Erythroblast (primary cell): Measurements from ENCODE around the gene ADK.

Source experiments
- GATA1 ChIP-seq: IDR thresholded peaks from 2 replicates; pipeline ENCODE4 v1.6.1; 2011; ENCODE audit warnings: low read depth, mild to moderate bottlenecking, control low read depth, low read length, moderate library complexity
- POLR2A ChIP-seq: IDR thresholded peaks from 2 replicates; pipeline ENCODE4 v1.6.1; 2011; ENCODE audit warnings: mild to moderate bottlenecking, low read length

DNA sequence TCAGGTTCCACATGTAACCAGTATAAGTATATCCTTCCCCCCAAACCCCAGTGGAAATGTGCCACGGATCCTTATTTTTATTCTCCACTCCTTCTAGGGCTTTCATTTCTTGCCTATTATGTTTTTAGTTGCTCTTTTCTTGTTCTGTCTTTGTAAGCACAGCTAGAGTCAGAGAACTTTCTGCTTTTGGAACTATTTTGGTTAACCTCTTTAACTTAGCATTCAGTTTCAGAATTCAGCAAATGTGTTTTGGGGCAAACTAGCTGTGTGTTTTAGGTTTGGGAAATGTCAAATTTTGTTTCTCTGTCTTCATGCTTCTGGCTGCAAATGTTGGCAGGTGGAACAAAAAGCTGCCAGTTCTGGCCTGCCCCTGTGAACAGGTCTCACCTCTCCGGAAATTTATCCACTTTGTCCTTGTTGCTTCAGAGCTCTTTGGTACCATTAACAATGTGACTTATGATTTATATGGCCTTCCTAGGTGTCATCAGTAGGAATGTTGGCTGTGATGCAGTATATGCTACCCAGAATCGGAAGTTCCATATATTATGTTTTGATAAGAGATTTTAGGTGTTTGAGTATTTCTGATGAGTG lies 156.1 kb downstream of the ADK start:
- TF ChIP-seq POLR2A: no peak
- no peak for TF ChIP-seq GATA1
